ENCODE measurements around the gene ANKRD10.
"Not testable (repeated sequence)": the region's sequence is repeated elsewhere in the genome, so short reads cannot be mapped to it uniquely, and the experiment has no call there.

The ANKRD10 gene

DNA sequence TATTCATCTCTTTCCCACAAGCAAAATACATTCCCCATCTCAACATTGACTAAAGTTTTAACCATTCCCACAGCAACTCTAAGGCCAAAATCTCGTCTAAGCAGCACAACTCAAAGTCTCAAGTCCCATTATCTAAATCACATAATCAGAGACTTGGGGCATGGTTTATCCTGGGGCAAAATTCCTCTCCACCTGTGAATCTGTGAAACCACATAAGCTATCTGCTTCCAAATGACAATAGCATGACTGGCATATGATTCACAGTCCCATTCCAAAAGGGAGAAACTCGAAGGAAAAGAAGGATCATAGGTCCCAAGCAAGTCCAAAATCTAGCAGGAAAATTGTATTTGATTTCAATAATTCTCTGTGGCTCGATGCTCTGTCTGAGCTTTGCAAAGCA lies 73.0 kb downstream of the ANKRD10 start:
- in situ Hi-C loops (cut with MboI; ENCODE audit: low sequenced_read_pairs, unreplicated experiment) = loop anchor here (25.0 kb wide), 1 partner anchor 605 kb away; no protein-coding TSS in a partner anchor
- TF ChIP-seq, protein P1, sequence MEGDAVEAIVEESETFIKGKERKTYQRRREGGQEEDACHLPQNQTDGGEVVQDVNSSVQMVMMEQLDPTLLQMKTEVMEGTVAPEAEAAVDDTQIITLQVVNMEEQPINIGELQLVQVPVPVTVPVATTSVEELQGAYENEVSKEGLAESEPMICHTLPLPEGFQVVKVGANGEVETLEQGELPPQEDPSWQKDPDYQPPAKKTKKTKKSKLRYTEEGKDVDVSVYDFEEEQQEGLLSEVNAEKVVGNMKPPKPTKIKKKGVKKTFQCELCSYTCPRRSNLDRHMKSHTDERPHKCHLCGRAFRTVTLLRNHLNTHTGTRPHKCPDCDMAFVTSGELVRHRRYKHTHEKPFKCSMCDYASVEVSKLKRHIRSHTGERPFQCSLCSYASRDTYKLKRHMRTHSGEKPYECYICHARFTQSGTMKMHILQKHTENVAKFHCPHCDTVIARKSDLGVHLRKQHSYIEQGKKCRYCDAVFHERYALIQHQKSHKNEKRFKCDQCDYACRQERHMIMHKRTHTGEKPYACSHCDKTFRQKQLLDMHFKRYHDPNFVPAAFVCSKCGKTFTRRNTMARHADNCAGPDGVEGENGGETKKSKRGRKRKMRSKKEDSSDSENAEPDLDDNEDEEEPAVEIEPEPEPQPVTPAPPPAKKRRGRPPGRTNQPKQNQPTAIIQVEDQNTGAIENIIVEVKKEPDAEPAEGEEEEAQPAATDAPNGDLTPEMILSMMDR (IDR thresholded peaks at IDR 0.05; ENCODE audit: borderline replicate concordance, control extremely low read depth, extremely low read depth, insufficient read depth, missing control alignments) = no peak
- DNase-seq (ENCODE audit: low spot score) = no peak

DNA sequence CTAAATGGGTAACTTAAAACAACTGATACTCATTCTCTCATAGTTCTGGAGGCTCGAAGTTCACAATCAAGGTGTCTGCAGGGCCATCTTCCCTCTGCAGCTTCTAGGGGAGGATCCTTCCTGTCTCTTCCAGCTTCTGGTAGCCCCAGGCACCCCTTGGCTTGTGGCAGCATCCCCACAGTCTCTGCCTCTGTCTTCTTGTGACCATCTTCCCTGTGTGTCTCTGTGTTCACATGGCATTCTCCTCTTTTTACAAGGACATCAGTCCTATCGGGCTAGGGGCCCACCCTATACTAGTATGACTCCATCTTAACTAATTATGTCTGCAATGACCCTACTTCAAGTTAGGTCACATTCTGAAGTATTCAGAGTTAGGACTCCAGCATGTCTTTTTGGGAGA lies 73.5 kb downstream of the ANKRD10 start:
- no peak for DNase-seq (ENCODE audit: low spot score)
- TF ChIP-seq, protein P1 (IDR thresholded peaks at IDR 0.05; ENCODE audit: borderline replicate concordance, control extremely low read depth, extremely low read depth, insufficient read depth, missing control alignments) = no peak
- in situ Hi-C loops (cut with MboI; ENCODE audit: low sequenced_read_pairs, unreplicated experiment) = loop anchor here (25.0 kb wide), 1 partner anchor 604 kb away; no protein-coding TSS in a partner anchor

DNA sequence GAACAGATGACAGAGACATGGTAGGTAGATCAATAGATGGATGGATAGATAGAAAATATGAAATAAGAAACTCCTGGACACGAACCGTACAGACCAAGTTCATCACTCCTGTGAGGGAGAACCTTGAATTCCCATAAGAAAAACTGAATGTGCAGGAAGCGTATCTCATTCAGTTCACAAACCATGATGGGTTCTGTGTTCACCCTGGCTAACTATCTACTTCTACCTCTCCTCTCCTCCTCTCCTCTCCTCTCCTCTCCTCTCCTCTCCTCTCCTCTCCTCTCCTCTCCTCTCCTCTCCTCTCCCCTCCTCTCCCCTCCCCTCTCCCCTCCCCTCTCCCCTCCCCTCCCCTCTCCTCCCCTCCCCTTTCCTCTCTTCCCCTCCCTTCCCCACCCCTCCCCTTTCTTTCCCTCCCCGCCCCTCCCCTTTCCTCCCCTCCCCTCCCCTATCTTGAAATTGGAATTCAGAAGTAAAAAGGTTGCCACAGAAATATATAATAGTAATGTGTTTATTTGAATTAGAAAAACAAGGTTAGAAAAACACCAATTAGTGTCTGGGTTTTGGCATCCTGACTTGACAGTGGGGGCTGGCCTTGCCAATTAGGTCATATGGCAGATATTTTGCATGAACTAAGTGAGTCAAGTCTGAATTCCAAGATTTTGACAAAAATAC lies 75.9 kb downstream of the ANKRD10 start:
- in situ Hi-C loops (cut with MboI; ENCODE audit: low sequenced_read_pairs, unreplicated experiment) = loop anchor here (25.0 kb wide), 1 partner anchor 602 kb away; no protein-coding TSS in a partner anchor
- DNase-seq (ENCODE audit: low spot score) = no peak
- TF ChIP-seq, protein P1 (IDR thresholded peaks at IDR 0.05; ENCODE audit: borderline replicate concordance, control extremely low read depth, extremely low read depth, insufficient read depth, missing control alignments) = no peak

DNA sequence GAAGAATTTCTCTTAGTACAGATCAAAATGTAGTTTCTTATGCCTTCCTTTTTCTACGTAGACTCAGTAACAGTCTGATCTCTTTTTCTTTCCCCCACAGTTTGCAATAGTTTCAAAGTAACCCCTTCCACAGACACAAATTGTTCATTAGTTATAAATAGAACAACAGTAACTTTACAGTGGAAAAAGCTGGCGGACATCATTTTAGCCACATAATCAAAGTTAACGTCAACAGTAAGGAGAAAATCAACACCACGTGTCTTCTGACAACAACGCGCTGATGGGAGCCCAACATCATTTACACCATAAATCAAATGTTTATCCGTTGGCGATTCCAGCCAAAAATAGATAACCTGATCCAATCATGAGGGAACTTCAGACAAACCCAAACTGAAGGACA lies 76.8 kb downstream of the ANKRD10 start:
- DNase-seq (ENCODE audit: low spot score) = no peak
- TF ChIP-seq, protein P1 (IDR thresholded peaks at IDR 0.05; ENCODE audit: borderline replicate concordance, control extremely low read depth, extremely low read depth, insufficient read depth, missing control alignments) = no peak
- in situ Hi-C loops (cut with MboI; ENCODE audit: low sequenced_read_pairs, unreplicated experiment) = loop anchor here (25.0 kb wide), 1 partner anchor 601 kb away; no protein-coding TSS in a partner anchor

DNA sequence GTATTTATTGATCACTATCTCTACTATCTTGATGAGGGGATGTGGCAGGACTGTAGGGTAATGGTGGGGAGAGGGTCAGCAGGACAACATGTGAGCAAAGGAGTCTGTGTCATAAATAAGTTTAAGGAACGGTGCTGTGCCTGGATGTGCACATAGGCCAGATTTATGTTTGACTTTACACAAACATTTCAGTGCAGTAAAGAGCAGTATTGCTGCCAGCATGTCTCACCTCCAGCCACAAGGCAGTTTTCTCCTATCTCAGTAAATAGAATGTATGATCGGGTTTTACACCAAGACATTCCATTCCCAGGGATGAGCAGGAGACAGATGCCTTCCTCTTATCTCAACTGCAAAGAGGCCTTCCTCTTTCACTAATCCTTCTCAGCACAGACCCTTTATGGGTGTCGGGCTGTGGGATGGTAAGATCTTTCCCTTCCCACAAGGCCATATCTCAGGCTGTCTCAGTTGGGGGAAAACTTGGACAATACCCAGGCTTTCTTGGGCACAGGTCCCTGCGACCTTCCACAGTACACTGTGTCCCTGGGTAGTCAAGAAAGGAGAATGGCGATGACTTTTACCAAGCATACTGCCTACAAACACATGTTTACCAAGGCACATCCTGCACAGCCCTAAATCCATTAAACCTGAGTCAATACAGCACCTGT lies 77.3 kb downstream of the ANKRD10 start:
- DNase-seq (ENCODE audit: low spot score) = not testable (repeated sequence)
- in situ Hi-C loops (cut with MboI; ENCODE audit: low sequenced_read_pairs, unreplicated experiment) = loop anchor here (25.0 kb wide), 1 partner anchor 600 kb away; no protein-coding TSS in a partner anchor

DNA sequence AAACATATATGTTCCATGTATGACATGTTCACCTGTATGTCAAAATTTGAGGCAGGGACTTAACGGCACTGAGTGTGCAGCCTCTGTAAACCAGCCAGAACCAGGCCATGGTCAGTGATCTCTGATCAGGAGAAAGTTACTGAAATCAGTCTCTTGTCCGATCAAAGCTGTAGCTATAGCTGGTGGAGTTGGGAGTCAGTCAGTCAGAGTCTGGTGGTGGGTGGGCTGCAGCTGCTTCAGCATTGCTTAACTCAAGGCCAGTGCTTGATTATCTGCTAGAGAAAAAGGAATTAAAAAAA lies 78.3 kb downstream of the ANKRD10 start:
- TF ChIP-seq, protein P1 (IDR thresholded peaks at IDR 0.05; ENCODE audit: borderline replicate concordance, control extremely low read depth, extremely low read depth, insufficient read depth, missing control alignments) = no peak
- in situ Hi-C loops (cut with MboI; ENCODE audit: low sequenced_read_pairs, unreplicated experiment) = loop anchor here (25.0 kb wide), 1 partner anchor 599 kb away; no protein-coding TSS in a partner anchor
- DNase-seq (ENCODE audit: low spot score) = no peak
